IMR-90 (cell line): ENCODE measurements around the gene CACNA1I. TPM values are rescaled to one million over a fixed set of nuclear protein-coding genes. Genes with fewer than 3 reads are reported as not detected.

Experiments
- ATAC-seq: fragments of 200-7000 bp; cut with Tn5 transposase; 2 replicates; pipeline ENCODE4 v1.9.1; 2020; ENCODE audit warnings: low read depth, mild to moderate bottlenecking, moderate library complexity
- BruUV-seq: library from RNA; stranded (reverse); fragments of 400-500 nt; replicated peaks from 2 replicates; lab custom pipeline; 2021; lab: Mats Ljungman, UMichigan
- CTCF ChIA-PET: fragments of 300-600 bp; formaldehyde crosslinking; extraction: SDS; loops from one replicate; lab custom pipeline; 2021; ENCODE audit warnings: antibody characterized with exemption; lab: Yijun Ruan, JAX
- POLR2A ChIA-PET: fragments of 300-600 bp; sonication (Branson Sonifier 250); formaldehyde crosslinking; loops from one replicate; lab custom pipeline; 2022; ENCODE audit warnings: antibody characterized with exemption; ENCODE audit not compliant: unreplicated experiment; lab: Charles Lee
- DNase-seq: peaks from one replicate; pipeline ENCODE4 v3.0.0; 2013
- H2AFZ ChIP-seq: replicated peaks from 2 replicates; pipeline ENCODE3; 2013; ENCODE audit warnings: low read length, mild to moderate bottlenecking; ENCODE audit not compliant: poor library complexity
- H2AK5ac ChIP-seq: 2 replicates; pipeline ENCODE4 v1.6.1; 2013; ENCODE audit warnings: low read depth, low read length, inconsistent platforms
- H2AK9ac ChIP-seq: replicated peaks from 2 replicates; pipeline ENCODE3; 2013; ENCODE audit warnings: mild to moderate bottlenecking, low read depth, low read length, moderate library complexity; ENCODE audit not compliant: poor library complexity
- H2BK120ac ChIP-seq: 2 replicates; pipeline ENCODE4 v1.6.1; 2013; ENCODE audit warnings: low read depth, low read length, inconsistent platforms
- H2BK15ac ChIP-seq: 3 replicates; pipeline ENCODE4 v1.6.1; 2013; ENCODE audit warnings: low read depth, low read length, inconsistent platforms
- H2BK20ac ChIP-seq: 2 replicates; pipeline ENCODE4 v1.6.1; 2013; ENCODE audit warnings: low read depth, mild to moderate bottlenecking, inconsistent platforms, low read length, moderate library complexity
- H2BK5ac ChIP-seq: 2 replicates; pipeline ENCODE4 v1.6.1; 2013; ENCODE audit warnings: mild to moderate bottlenecking, low read depth, low read length, inconsistent platforms; ENCODE audit not compliant: poor library complexity, severe bottlenecking
- H3K14ac ChIP-seq: replicated peaks from 2 replicates; pipeline ENCODE4 v1.6.1; 2013; ENCODE audit warnings: low read depth, low read length, inconsistent platforms
- H3K18ac ChIP-seq: 2 replicates; pipeline ENCODE4 v1.6.1; 2013; ENCODE audit warnings: low read depth, low read length, control low read depth
- H3K23ac ChIP-seq: 2 replicates; pipeline ENCODE4 v1.6.1; 2013; ENCODE audit warnings: low read depth, low read length, inconsistent platforms
- H3K27ac ChIP-seq: 2 replicates; pipeline ENCODE4 v1.5.1; 2013; ENCODE audit warnings: mild to moderate bottlenecking, control low read depth, low read length; ENCODE audit not compliant: insufficient read depth
- H3K27me3 ChIP-seq: 2 replicates; pipeline ENCODE4 v1.6.1; 2013; ENCODE audit warnings: low read length; ENCODE audit not compliant: control insufficient read depth, insufficient read depth
- H3K36me3 ChIP-seq: 2 replicates; pipeline ENCODE4 v1.6.1; 2013; ENCODE audit warnings: low read length, mixed read lengths; ENCODE audit not compliant: control insufficient read depth, insufficient read depth
- H3K4ac ChIP-seq: 2 replicates; pipeline ENCODE4 v1.6.1; 2013; ENCODE audit warnings: low read depth, low read length, inconsistent platforms
- H3K4me1 ChIP-seq: 2 replicates; pipeline ENCODE4 v1.6.1; 2013; ENCODE audit warnings: low read length, mixed read lengths; ENCODE audit not compliant: control insufficient read depth, insufficient read depth
- H3K4me2 ChIP-seq: 2 replicates; pipeline ENCODE4 v1.6.1; 2013; ENCODE audit warnings: low read depth, mild to moderate bottlenecking, control low read depth, low read length, moderate library complexity
- H3K4me3 ChIP-seq: 2 replicates; pipeline ENCODE4 v1.5.1; 2013; ENCODE audit warnings: low read depth, mild to moderate bottlenecking, control low read depth, low read length, moderate library complexity; ENCODE audit not compliant: insufficient read depth
- H3K56ac ChIP-seq: 2 replicates; pipeline ENCODE4 v1.6.1; 2013; ENCODE audit warnings: low read length, inconsistent platforms; ENCODE audit not compliant: insufficient read depth; ENCODE audit errors: extremely low read depth
- H3K79me1 ChIP-seq, 2 experiments: 2 replicates each; pipeline ENCODE4 v1.6.1; 2013; ENCODE audit warnings: low read length in 2 of 2, inconsistent platforms in 1 of 2, low read depth in 1 of 2
- H3K9ac ChIP-seq: 2 replicates; pipeline ENCODE4 v1.6.1; 2013; ENCODE audit warnings: low read depth, low read length, control low read depth
- H3K9me1 ChIP-seq: 2 replicates; pipeline ENCODE4 v1.6.1; 2013; ENCODE audit warnings: low read length, inconsistent platforms; ENCODE audit not compliant: insufficient read depth
- H3K9me3 ChIP-seq: 2 replicates; pipeline ENCODE4 v1.6.1; 2013; ENCODE audit warnings: low read length; ENCODE audit not compliant: control insufficient read depth, insufficient read depth
- H4K20me1 ChIP-seq: 2 replicates; pipeline ENCODE4 v1.6.1; 2013; ENCODE audit warnings: low read length, inconsistent platforms; ENCODE audit not compliant: insufficient read depth
- H4K5ac ChIP-seq: 2 replicates; pipeline ENCODE4 v1.6.1; 2013; ENCODE audit warnings: mild to moderate bottlenecking, low read depth, low read length, control low read depth
- H4K8ac ChIP-seq, 2 experiments: 2 replicates each; pipeline ENCODE4 v1.6.1; 2013; ENCODE audit warnings: low read depth in 2 of 2, low read length in 2 of 2, control low read depth in 1 of 2, inconsistent platforms in 1 of 2
- H4K91ac ChIP-seq: 2 replicates; pipeline ENCODE4 v1.6.1; 2013; ENCODE audit warnings: low read depth, low read length, inconsistent platforms; ENCODE audit not compliant: insufficient read depth
- SMC3 ChIP-seq: fragments of 150-350 bp; IDR thresholded peaks from 2 replicates; pipeline ENCODE4 v1.6.1; 2016; ENCODE audit warnings: low read depth, mild to moderate bottlenecking, antibody characterized with exemption, low read length, moderate library complexity
- WGBS, 2 experiments: methylation state at CpG; one replicate each; pipeline versions ENCODE4 v1.1.5 to v1.1.7; 2013; ENCODE audit warnings: missing lambda C conversion rate in 2 of 2; ENCODE audit not compliant: insufficient read length in 1 of 2; ENCODE audit errors: extremely low coverage in 2 of 2; 5-methylcytosine and 5-hydroxymethylcytosine counted together
- dilution Hi-C: fragments of 300-500 bp; cut with HindIII; formaldehyde crosslinking; loops from one replicate; pipeline ENCODE4 v1.14.3; 2018; ENCODE audit warnings: low sequenced_read_pairs; ENCODE audit not compliant: unreplicated experiment
- in situ Hi-C: fragments of 300-500 bp; cut with MboI; formaldehyde crosslinking; loops from 3 replicates; pipeline ENCODE4 v1.14.3; 2019; ENCODE audit warnings: low sequenced_read_pairs, inconsistent platforms, mixed read lengths
- intact Hi-C: fragments of 100-400 bp; cut with micrococcal nuclease; formaldehyde crosslinking; loops from 2 replicates; pipeline ENCODE4 v1.10.0; 2022
- polyA plus RNA-seq, 3 experiments: library from polyadenylated mRNA; depleted of rRNA; stranded (reverse); fragments of >200 nt; gene quantifications; 2 replicates each; pipeline ENCODE4 v1.2.3, GENCODE V29; 2012; ENCODE audit warnings: low replicate concordance in 1 of 3
- total RNA-seq: library from RNA; depleted of rRNA; stranded (reverse); fragments of >200 nt; gene quantifications from 2 replicates; pipeline ENCODE4 v1.2.3, GENCODE V29; 2012
- TF ChIP-seq, protein P1 (sequence below): fragments of 150-350 bp; IDR thresholded peaks from 2 replicates; pipeline ENCODE4 v1.6.1; 2017; ENCODE audit warnings: mild to moderate bottlenecking, antibody characterized with exemption, low read length, low read depth

Gene CACNA1I
- total and polyA plus RNA-seq, 2 of the 4 experiments (the other 2 are of a cell fraction): under 0.01 to 0.02 TPM

DNA sequence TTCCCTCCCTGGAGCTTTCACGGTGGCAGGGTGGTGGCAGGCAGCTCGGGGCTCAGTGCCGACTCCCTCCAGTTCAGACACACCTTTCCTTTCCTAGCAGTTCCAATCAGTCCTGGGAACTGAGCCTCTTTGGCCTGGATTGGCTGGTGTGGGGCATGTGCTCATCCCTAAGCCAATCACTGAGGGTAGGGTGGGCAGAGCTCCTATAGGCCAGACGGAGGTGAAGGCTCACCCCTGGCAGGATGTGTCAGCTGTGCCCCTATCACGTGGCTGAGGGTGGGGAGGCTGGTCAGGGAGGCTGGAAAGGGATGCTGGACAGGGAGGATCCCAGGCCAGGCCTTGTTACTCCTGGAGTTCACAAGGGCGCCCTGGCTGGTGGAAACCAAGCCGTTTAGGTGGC is 40.2 kb downstream of the CACNA1I start:
- TF ChIP-seq, protein P1, sequence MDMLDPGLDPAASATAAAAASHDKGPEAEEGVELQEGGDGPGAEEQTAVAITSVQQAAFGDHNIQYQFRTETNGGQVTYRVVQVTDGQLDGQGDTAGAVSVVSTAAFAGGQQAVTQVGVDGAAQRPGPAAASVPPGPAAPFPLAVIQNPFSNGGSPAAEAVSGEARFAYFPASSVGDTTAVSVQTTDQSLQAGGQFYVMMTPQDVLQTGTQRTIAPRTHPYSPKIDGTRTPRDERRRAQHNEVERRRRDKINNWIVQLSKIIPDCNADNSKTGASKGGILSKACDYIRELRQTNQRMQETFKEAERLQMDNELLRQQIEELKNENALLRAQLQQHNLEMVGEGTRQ: peak; percentile 40; the same call in 1 of the 2 replicates
- no peak for TF ChIP-seq SMC3
- dilution Hi-C loops: no loop called here

More for the DNA sequence above, 40.2 kb downstream of the CACNA1I start:
- Histone ChIP-seq H3K9me1 (no peaks in the 10 kb centered on the region), H2AFZ (no peak overlapping the region), H3K18ac (no peak overlapping the region), H3K23ac (no peak overlapping the region), H3K4me2 (no peak overlapping the region), H3K27ac (no peak overlapping the region), H3K4me1 (no peaks in the 10 kb centered on the region), H2BK20ac (no peak overlapping the region), H4K5ac (no peak overlapping the region), H3K27me3 (peaks cover 55% of the 10 kb centered on the region), H3K14ac (no peak overlapping the region), H4K91ac (no peak overlapping the region), H3K4ac (no peak overlapping the region), H3K9ac (no peak overlapping the region), H4K8ac (no peak overlapping the region), H3K79me1 (no peaks in the 10 kb centered on the region), H2BK15ac (no peak overlapping the region), H3K56ac (no peak overlapping the region), H2BK120ac (no peak overlapping the region), H3K4me3 (no peak overlapping the region), H2BK5ac (no peak overlapping the region), H4K20me1 (no peaks in the 10 kb centered on the region), H2AK5ac (no peak overlapping the region), H3K36me3 (no peaks in the 10 kb centered on the region), H2AK9ac (no peak overlapping the region), H3K9me3 (peaks cover 12% of the 10 kb centered on the region)
- no CpG with 5 or more reads among the region's 7 CpGs for WGBS, 2 experiments
- POLR2A ChIA-PET: no interaction called here
- no peak for DNase-seq
- CTCF ChIA-PET: no interaction called here
- no peak for ATAC-seq
- BruUV-seq: no TSS peak
- in situ Hi-C loops: no loop called here
- intact Hi-C loops: no loop called here
